ENCODE measurements around the gene SIK1.
"Not testable (repeated sequence)": the region's sequence is repeated elsewhere in the genome, so short reads cannot be mapped to it uniquely, and the experiment has no call there.

Gene SIK1

GRCh38 chr21:43427242-43427559 lies 270 bp upstream of the SIK1 start:
- DNase-seq (ENCODE audit: low spot score in 2 of 2); H3K4me1 Mint-ChIP-seq; H3K9me3 Mint-ChIP-seq; H3K27ac Mint-ChIP-seq (ENCODE audit: low read depth); H3K36me3 Mint-ChIP-seq (ENCODE audit: insufficient read depth); H3K27me3 Mint-ChIP-seq; H3K4me3 Mint-ChIP-seq: not testable (repeated sequence)
- ATAC-seq (replicated peaks; ENCODE audit: extremely low read depth, poor library complexity, severe bottlenecking): peak; percentile 92

- H3K27me3 Mint-ChIP-seq; ATAC-seq (replicated peaks; ENCODE audit: extremely low read depth, poor library complexity, severe bottlenecking); H3K4me3 Mint-ChIP-seq; H3K4me1 Mint-ChIP-seq; DNase-seq (ENCODE audit: low spot score in 2 of 2); H3K36me3 Mint-ChIP-seq (ENCODE audit: insufficient read depth); H3K9me3 Mint-ChIP-seq; H3K27ac Mint-ChIP-seq (ENCODE audit: low read depth): not testable (repeated sequence)
These were observed 927 bp downstream of the SIK1 start for GRCh38 chr21:43426004-43426403.

GRCh38 chr21:43419475-43419874 lies 7.5 kb downstream of the SIK1 start:
- not testable (repeated sequence) for H3K36me3 Mint-ChIP-seq (ENCODE audit: insufficient read depth); H3K4me3 Mint-ChIP-seq; H3K27me3 Mint-ChIP-seq; ATAC-seq (replicated peaks; ENCODE audit: extremely low read depth, poor library complexity, severe bottlenecking); DNase-seq (ENCODE audit: low spot score in 2 of 2); H3K4me1 Mint-ChIP-seq; H3K27ac Mint-ChIP-seq (ENCODE audit: low read depth); H3K9me3 Mint-ChIP-seq

- not testable (repeated sequence) for H3K4me1 Mint-ChIP-seq; H3K36me3 Mint-ChIP-seq (ENCODE audit: insufficient read depth); H3K27me3 Mint-ChIP-seq; H3K9me3 Mint-ChIP-seq; H3K4me3 Mint-ChIP-seq; DNase-seq (ENCODE audit: low spot score in 2 of 2); H3K27ac Mint-ChIP-seq (ENCODE audit: low read depth)
- ATAC-seq (replicated peaks; ENCODE audit: extremely low read depth, poor library complexity, severe bottlenecking): peak; percentile 66
These were observed 12.4 kb downstream of the SIK1 start for GRCh38 chr21:43414576-43414975.

- ATAC-seq (replicated peaks; ENCODE audit: extremely low read depth, poor library complexity, severe bottlenecking); H3K4me3 Mint-ChIP-seq; DNase-seq (ENCODE audit: low spot score in 2 of 2); H3K36me3 Mint-ChIP-seq (ENCODE audit: insufficient read depth); H3K27me3 Mint-ChIP-seq; H3K27ac Mint-ChIP-seq (ENCODE audit: low read depth); H3K4me1 Mint-ChIP-seq; H3K9me3 Mint-ChIP-seq: not testable (repeated sequence)
These were observed 14.7 kb downstream of the SIK1 start for GRCh38 chr21:43412020-43412788.

GRCh38 chr21:43410456-43411068 lies 16.4 kb downstream of the SIK1 start:
- not testable (repeated sequence) for H3K4me1 Mint-ChIP-seq; H3K36me3 Mint-ChIP-seq (ENCODE audit: insufficient read depth); H3K4me3 Mint-ChIP-seq; H3K27ac Mint-ChIP-seq (ENCODE audit: low read depth); H3K9me3 Mint-ChIP-seq; H3K27me3 Mint-ChIP-seq; DNase-seq (ENCODE audit: low spot score in 2 of 2)
- peak; percentile 41 for ATAC-seq (replicated peaks; ENCODE audit: extremely low read depth, poor library complexity, severe bottlenecking)

GRCh38 chr21:43407139-43407538 lies 19.8 kb downstream of the SIK1 start:
- DNase-seq (ENCODE audit: low spot score in 2 of 2); H3K4me1 Mint-ChIP-seq; H3K27me3 Mint-ChIP-seq; H3K36me3 Mint-ChIP-seq (ENCODE audit: insufficient read depth); H3K27ac Mint-ChIP-seq (ENCODE audit: low read depth); ATAC-seq (replicated peaks; ENCODE audit: extremely low read depth, poor library complexity, severe bottlenecking); H3K4me3 Mint-ChIP-seq; H3K9me3 Mint-ChIP-seq: not testable (repeated sequence)

- H3K36me3 Mint-ChIP-seq (ENCODE audit: insufficient read depth); H3K4me3 Mint-ChIP-seq; H3K27me3 Mint-ChIP-seq; DNase-seq (ENCODE audit: low spot score in 2 of 2); ATAC-seq (replicated peaks; ENCODE audit: extremely low read depth, poor library complexity, severe bottlenecking); H3K9me3 Mint-ChIP-seq; H3K4me1 Mint-ChIP-seq; H3K27ac Mint-ChIP-seq (ENCODE audit: low read depth): not testable (repeated sequence)
These were observed 22.5 kb downstream of the SIK1 start for GRCh38 chr21:43404450-43404849.

- H3K4me3 Mint-ChIP-seq; H3K4me1 Mint-ChIP-seq; H3K36me3 Mint-ChIP-seq (ENCODE audit: insufficient read depth); ATAC-seq (replicated peaks; ENCODE audit: extremely low read depth, poor library complexity, severe bottlenecking); H3K27ac Mint-ChIP-seq (ENCODE audit: low read depth); H3K9me3 Mint-ChIP-seq; DNase-seq (ENCODE audit: low spot score in 2 of 2); H3K27me3 Mint-ChIP-seq: not testable (repeated sequence)
These were observed 23.1 kb downstream of the SIK1 start for GRCh38 chr21:43403651-43404430.

GRCh38 chr21:43401125-43401524 lies 25.8 kb downstream of the SIK1 start:
- not testable (repeated sequence) for H3K36me3 Mint-ChIP-seq (ENCODE audit: insufficient read depth); ATAC-seq (replicated peaks; ENCODE audit: extremely low read depth, poor library complexity, severe bottlenecking); H3K9me3 Mint-ChIP-seq; H3K27me3 Mint-ChIP-seq; H3K4me1 Mint-ChIP-seq; H3K27ac Mint-ChIP-seq (ENCODE audit: low read depth); H3K4me3 Mint-ChIP-seq; DNase-seq (ENCODE audit: low spot score in 2 of 2)

GRCh38 chr21:43399595-43400015 lies 27.3 kb downstream of the SIK1 start:
- H3K4me3 Mint-ChIP-seq; H3K27ac Mint-ChIP-seq (ENCODE audit: low read depth); H3K36me3 Mint-ChIP-seq (ENCODE audit: insufficient read depth); H3K9me3 Mint-ChIP-seq; H3K27me3 Mint-ChIP-seq; DNase-seq (ENCODE audit: low spot score in 2 of 2); H3K4me1 Mint-ChIP-seq: not testable (repeated sequence)
- ATAC-seq (replicated peaks; ENCODE audit: extremely low read depth, poor library complexity, severe bottlenecking): peak; percentile 61

GRCh38 chr21:43399136-43399535 lies 27.8 kb downstream of the SIK1 start:
- not testable (repeated sequence) for DNase-seq (ENCODE audit: low spot score in 2 of 2); H3K9me3 Mint-ChIP-seq; H3K4me3 Mint-ChIP-seq; H3K27ac Mint-ChIP-seq (ENCODE audit: low read depth); H3K36me3 Mint-ChIP-seq (ENCODE audit: insufficient read depth); H3K4me1 Mint-ChIP-seq; H3K27me3 Mint-ChIP-seq
- ATAC-seq (replicated peaks; ENCODE audit: extremely low read depth, poor library complexity, severe bottlenecking): peak; percentile 63

GRCh38 chr21:43398533-43398932 lies 28.4 kb downstream of the SIK1 start:
- ATAC-seq (replicated peaks; ENCODE audit: extremely low read depth, poor library complexity, severe bottlenecking); H3K27ac Mint-ChIP-seq (ENCODE audit: low read depth); H3K27me3 Mint-ChIP-seq; H3K36me3 Mint-ChIP-seq (ENCODE audit: insufficient read depth); H3K4me3 Mint-ChIP-seq; H3K4me1 Mint-ChIP-seq; H3K9me3 Mint-ChIP-seq; DNase-seq (ENCODE audit: low spot score in 2 of 2): not testable (repeated sequence)
